Measurements from ENCODE around the gene WASHC1. TPM values are rescaled to one million over a fixed set of nuclear protein-coding genes. Genes with fewer than 3 reads are reported as not detected.
A peak's percentile ranks its signal among the peaks of the same experiment; 100 is the strongest.
"Not testable (repeated sequence)": the region's sequence is repeated elsewhere in the genome, so short reads cannot be mapped to it uniquely, and the experiment has no call there.

The WASHC1 gene
- total RNA-seq, 2 experiments from 2014 or later, result 10.9 to 11.2 TPM

GRCh38 chr9:14129-14809 lies 15.0 kb downstream of the WASHC1 start:
- H3K27ac ChIP-seq (ENCODE audit: low read depth in 1 of 2, low read length in 2 of 2); H3K36me3 ChIP-seq (ENCODE audit: insufficient read depth, low read length); intact Hi-C loops (cut with DNase I, micrococcal nuclease); POLR2A ChIA-PET; H3K4me1 Mint-ChIP-seq (ENCODE audit: low read depth); DNase-seq; CTCF ChIA-PET; H3K36me3 Mint-ChIP-seq (ENCODE audit: low read depth); H3K4me3 ChIP-seq (ENCODE audit: low read length); H3K9me3 ChIP-seq (ENCODE audit: control insufficient read depth in 1 of 2, insufficient read depth in 1 of 2, low read length in 2 of 2); ATAC-seq (ENCODE audit: poor library complexity); H3K27me3 Mint-ChIP-seq; H3K27me3 ChIP-seq (ENCODE audit: control insufficient read depth in 1 of 2, insufficient read depth in 2 of 2, low read length in 2 of 2); H3K4me3 Mint-ChIP-seq; H3K9me3 Mint-ChIP-seq; H3K27ac Mint-ChIP-seq; H3K4me1 ChIP-seq (ENCODE audit: insufficient read depth, low read length): not testable (repeated sequence)

DNA sequence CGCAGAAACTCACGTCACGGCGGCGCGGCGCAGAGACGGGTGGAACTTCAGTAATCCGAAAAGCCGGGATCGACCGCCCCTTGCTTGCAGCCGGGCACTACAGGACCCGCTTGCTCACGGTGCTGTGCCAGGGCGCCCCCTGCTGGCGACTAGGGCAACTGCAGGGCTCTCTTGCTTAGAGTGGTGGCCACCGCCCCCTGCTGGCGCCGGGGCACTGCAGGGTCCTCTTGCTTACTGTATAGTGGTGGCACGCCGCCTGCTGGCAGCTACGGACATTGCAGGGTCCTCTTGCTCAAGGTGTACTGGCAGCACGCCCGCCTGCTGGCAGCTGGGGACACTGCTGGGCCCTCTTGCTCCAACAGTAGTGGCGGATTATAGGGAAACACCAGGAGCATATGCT lies 18.1 kb downstream of the WASHC1 start:
- H3K36me3 ChIP-seq (ENCODE audit: insufficient read depth, low read length); H3K27ac Mint-ChIP-seq; H3K4me3 Mint-ChIP-seq; POLR2A ChIA-PET; H3K27me3 Mint-ChIP-seq; ATAC-seq (ENCODE audit: poor library complexity); H3K9me3 ChIP-seq (ENCODE audit: control insufficient read depth in 1 of 2, insufficient read depth in 1 of 2, low read length in 2 of 2); intact Hi-C loops (cut with DNase I, micrococcal nuclease); CTCF ChIA-PET; H3K4me1 ChIP-seq (ENCODE audit: insufficient read depth, low read length); H3K36me3 Mint-ChIP-seq (ENCODE audit: low read depth); H3K9me3 Mint-ChIP-seq; H3K4me3 ChIP-seq (ENCODE audit: low read length); H3K27ac ChIP-seq (ENCODE audit: low read depth in 1 of 2, low read length in 2 of 2); H3K27me3 ChIP-seq (ENCODE audit: control insufficient read depth in 1 of 2, insufficient read depth in 2 of 2, low read length in 2 of 2); H3K4me1 Mint-ChIP-seq (ENCODE audit: low read depth): not testable (repeated sequence)
- peak in 11 of 14 experiments; percentile 2 to 66 (median 54) for DNase-seq
- TF ChIP-seq, protein P1, sequence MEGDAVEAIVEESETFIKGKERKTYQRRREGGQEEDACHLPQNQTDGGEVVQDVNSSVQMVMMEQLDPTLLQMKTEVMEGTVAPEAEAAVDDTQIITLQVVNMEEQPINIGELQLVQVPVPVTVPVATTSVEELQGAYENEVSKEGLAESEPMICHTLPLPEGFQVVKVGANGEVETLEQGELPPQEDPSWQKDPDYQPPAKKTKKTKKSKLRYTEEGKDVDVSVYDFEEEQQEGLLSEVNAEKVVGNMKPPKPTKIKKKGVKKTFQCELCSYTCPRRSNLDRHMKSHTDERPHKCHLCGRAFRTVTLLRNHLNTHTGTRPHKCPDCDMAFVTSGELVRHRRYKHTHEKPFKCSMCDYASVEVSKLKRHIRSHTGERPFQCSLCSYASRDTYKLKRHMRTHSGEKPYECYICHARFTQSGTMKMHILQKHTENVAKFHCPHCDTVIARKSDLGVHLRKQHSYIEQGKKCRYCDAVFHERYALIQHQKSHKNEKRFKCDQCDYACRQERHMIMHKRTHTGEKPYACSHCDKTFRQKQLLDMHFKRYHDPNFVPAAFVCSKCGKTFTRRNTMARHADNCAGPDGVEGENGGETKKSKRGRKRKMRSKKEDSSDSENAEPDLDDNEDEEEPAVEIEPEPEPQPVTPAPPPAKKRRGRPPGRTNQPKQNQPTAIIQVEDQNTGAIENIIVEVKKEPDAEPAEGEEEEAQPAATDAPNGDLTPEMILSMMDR (IDR thresholded peaks at IDR 0.05), result peak; percentile 12

GRCh38 chr9:10653-11053 lies 18.6 kb downstream of the WASHC1 start:
- H3K4me3 Mint-ChIP-seq; CTCF ChIA-PET; H3K9me3 ChIP-seq (ENCODE audit: control insufficient read depth in 1 of 2, insufficient read depth in 1 of 2, low read length in 2 of 2); H3K9me3 Mint-ChIP-seq; H3K4me1 ChIP-seq (ENCODE audit: insufficient read depth, low read length); H3K27me3 ChIP-seq (ENCODE audit: control insufficient read depth in 1 of 2, insufficient read depth in 2 of 2, low read length in 2 of 2); H3K36me3 ChIP-seq (ENCODE audit: insufficient read depth, low read length); H3K27me3 Mint-ChIP-seq; ATAC-seq (ENCODE audit: poor library complexity); H3K27ac ChIP-seq (ENCODE audit: low read depth in 1 of 2, low read length in 2 of 2); H3K4me1 Mint-ChIP-seq (ENCODE audit: low read depth); intact Hi-C loops (cut with DNase I, micrococcal nuclease); H3K27ac Mint-ChIP-seq; H3K36me3 Mint-ChIP-seq (ENCODE audit: low read depth); POLR2A ChIA-PET; H3K4me3 ChIP-seq (ENCODE audit: low read length): not testable (repeated sequence)
- peak in 2 of 14 experiments; percentile 25 to 52 for DNase-seq

- H3K4me1 ChIP-seq (ENCODE audit: insufficient read depth, low read length); H3K9me3 Mint-ChIP-seq; ATAC-seq (ENCODE audit: poor library complexity); H3K27me3 Mint-ChIP-seq; intact Hi-C loops (cut with DNase I, micrococcal nuclease); H3K9me3 ChIP-seq (ENCODE audit: control insufficient read depth in 1 of 2, insufficient read depth in 1 of 2, low read length in 2 of 2); H3K4me1 Mint-ChIP-seq (ENCODE audit: low read depth); POLR2A ChIA-PET; H3K36me3 Mint-ChIP-seq (ENCODE audit: low read depth); H3K27ac ChIP-seq (ENCODE audit: low read depth in 1 of 2, low read length in 2 of 2); H3K36me3 ChIP-seq (ENCODE audit: insufficient read depth, low read length); H3K4me3 ChIP-seq (ENCODE audit: low read length); H3K27ac Mint-ChIP-seq; H3K4me3 Mint-ChIP-seq; H3K27me3 ChIP-seq (ENCODE audit: control insufficient read depth in 1 of 2, insufficient read depth in 2 of 2, low read length in 2 of 2); CTCF ChIA-PET: not testable (repeated sequence)
- peak in 2 of 14 experiments; percentile 35 to 42 for DNase-seq
Observed at GRCh38 chr9:10207-10606, 19.0 kb downstream of the WASHC1 start.

Other genes with a start within 250 kb of the WASHC1 start
- under 1 TPM in 1 of 2 experiments, not detected in 1; 0.20 TPM for gene FOXD4, start 89.0 kb upstream of the WASHC1 start, total RNA-seq
- 10 to 100 TPM; 21.9 to 22.4 TPM for gene ZNG1A, start 149.6 kb upstream of the WASHC1 start, total RNA-seq
- gene DOCK8, start 185.4 kb upstream of the WASHC1 start, total RNA-seq, result 100 to 1,000 TPM; 123 to 126 TPM